BLaER1 treated with 17β-estradiol and CSF1 and Interleukin-3, amounts not matched to agents 10 nM and 100 nM (cell line): ENCODE data around the gene INPP5A.

Experiments used
- H3K27ac ChIP-seq, 11 experiments: shearing (Covaris generic); formaldehyde crosslinking; 2 replicates each; pipeline ENCODE4 v1.8.1; 2022
- H3K27me3 ChIP-seq, 11 experiments: shearing (Covaris generic); formaldehyde crosslinking; 2 replicates each; pipeline ENCODE4 v1.8.1; 2022
- H3K36me3 ChIP-seq, 11 experiments: shearing (Covaris generic); formaldehyde crosslinking; 2 replicates each; pipeline ENCODE4 v1.8.1; 2022
- H3K4me1 ChIP-seq, 10 experiments: shearing (Covaris generic); formaldehyde crosslinking; 2 replicates each; pipeline ENCODE4 v1.8.1; 2022
- H3K4me2 ChIP-seq, 11 experiments: shearing (Covaris generic); formaldehyde crosslinking; 2 replicates each; pipeline ENCODE4 v1.8.1; 2022
- H3K4me3 ChIP-seq, 10 experiments: shearing (Covaris generic); formaldehyde crosslinking; 2 replicates each; pipeline ENCODE4 v1.8.1; 2022
- H3K9ac ChIP-seq, 11 experiments: shearing (Covaris generic); formaldehyde crosslinking; 2 replicates each; pipeline ENCODE4 v1.8.1; 2022
- H3K9me3 ChIP-seq, 11 experiments: shearing (Covaris generic); formaldehyde crosslinking; replicated peaks in 1 of 11; 2 replicates each; pipeline ENCODE4 v1.8.1; 2022
- H4K20me1 ChIP-seq, 11 experiments: shearing (Covaris generic); formaldehyde crosslinking; 2 replicates each; pipeline ENCODE4 v1.8.1; 2022
- Cebpa-rat ChIP-seq, 11 experiments: shearing (Covaris generic); IDR thresholded peaks; 2 replicates each; pipeline ENCODE4 v1.8.1; 2022

Gene INPP5A

GRCh38 chr10:132733926-132734325, 196.3 kb downstream of the INPP5A start:
- peaks cover 0 to 99% (median 91%) of the 10 kb centered on the region in 11 experiments; a peak in 20 of 22 replicates for H4K20me1 ChIP-seq
- peak overlapping the region in 9 of 11 experiments; percentile 67 to 97 (median 84); a peak in 19 of 22 replicates for H3K4me2 ChIP-seq
- H3K4me3 ChIP-seq = no peak overlapping the region
- peaks cover 16 to 100% (median 91%) of the 10 kb centered on the region in 10 experiments for H3K4me1 ChIP-seq
- no peak for TF ChIP-seq Cebpa-rat (IDR thresholded peaks at IDR 0.05)
- H3K9ac ChIP-seq = 0 out of 22 replicates have a peak overlapping the region, but pooled peaks of 1 of the 11 experiments have one; percentile 60
- H3K27ac ChIP-seq = no peak overlapping the region
- peaks cover 0 to 29% (median 5%) of the 10 kb centered on the region in 11 experiments; a peak in 11 of 22 replicates for H3K27me3 ChIP-seq
- H3K9me3 ChIP-seq = no peaks in the 10 kb centered on the region
- H3K36me3 ChIP-seq = peaks cover 0 to 59% (median 0%) of the 10 kb centered on the region in 11 experiments; a peak in 9 of 22 replicates

GRCh38 chr10:132735341-132735775, 197.8 kb downstream of the INPP5A start:
- peaks cover 16 to 100% (median 92%) of the 10 kb centered on the region in 10 experiments for H3K4me1 ChIP-seq
- H4K20me1 ChIP-seq = peaks cover 0 to 99% (median 89%) of the 10 kb centered on the region in 11 experiments; a peak in 20 of 22 replicates
- peaks cover 0 to 29% (median 5%) of the 10 kb centered on the region in 11 experiments; a peak in 11 of 22 replicates for H3K27me3 ChIP-seq
- TF ChIP-seq Cebpa-rat (IDR thresholded peaks at IDR 0.05) = no peak
- peak overlapping the region in 1 of 10 experiments; percentile 15; a peak in 3 of 20 replicates for H3K4me3 ChIP-seq
- H3K4me2 ChIP-seq = peak overlapping the region; percentile 29 to 97 (median 83); a peak in 20 of 22 replicates
- peaks cover 0 to 58% (median 0%) of the 10 kb centered on the region in 11 experiments; a peak in 8 of 22 replicates for H3K36me3 ChIP-seq
- H3K9ac ChIP-seq = peak overlapping the region in 6 of 11 experiments; percentile 5 to 65 (median 50); a peak in 9 of 22 replicates
- H3K9me3 ChIP-seq = no peaks in the 10 kb centered on the region
- peak overlapping the region in 4 of 11 experiments; percentile 46 to 68 (median 60); a peak in 8 of 22 replicates for H3K27ac ChIP-seq

DNA sequence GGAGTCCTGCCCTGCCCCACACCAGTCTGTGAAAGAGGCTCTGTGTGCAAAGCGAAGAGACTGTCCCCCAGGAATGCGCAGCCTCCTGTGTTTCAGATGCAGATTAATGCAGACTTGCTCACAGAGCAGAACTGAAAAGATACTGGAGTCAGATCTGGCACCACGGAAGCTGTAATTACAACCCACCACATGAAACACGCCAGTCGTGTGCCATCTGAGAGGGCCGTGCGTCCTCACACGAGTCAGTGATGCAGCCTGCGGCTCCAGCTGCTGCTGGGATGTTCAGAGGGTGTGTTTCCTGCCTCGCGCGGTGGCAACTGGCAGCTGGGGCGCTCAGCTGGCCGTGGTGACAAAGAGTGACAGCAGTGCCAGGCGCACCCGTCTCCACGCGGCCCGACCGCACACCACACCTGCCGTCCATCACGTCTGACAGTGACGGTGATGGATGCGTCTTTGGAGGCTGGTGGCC, 198.4 kb downstream of the INPP5A start:
- peak overlapping the region in 4 of 11 experiments; percentile 46 to 68 (median 60); a peak in 7 of 22 replicates for H3K27ac ChIP-seq
- no peak for TF ChIP-seq Cebpa-rat (IDR thresholded peaks at IDR 0.05)
- peaks cover 16 to 99% (median 86%) of the 10 kb centered on the region in 10 experiments for H3K4me1 ChIP-seq

DNA sequence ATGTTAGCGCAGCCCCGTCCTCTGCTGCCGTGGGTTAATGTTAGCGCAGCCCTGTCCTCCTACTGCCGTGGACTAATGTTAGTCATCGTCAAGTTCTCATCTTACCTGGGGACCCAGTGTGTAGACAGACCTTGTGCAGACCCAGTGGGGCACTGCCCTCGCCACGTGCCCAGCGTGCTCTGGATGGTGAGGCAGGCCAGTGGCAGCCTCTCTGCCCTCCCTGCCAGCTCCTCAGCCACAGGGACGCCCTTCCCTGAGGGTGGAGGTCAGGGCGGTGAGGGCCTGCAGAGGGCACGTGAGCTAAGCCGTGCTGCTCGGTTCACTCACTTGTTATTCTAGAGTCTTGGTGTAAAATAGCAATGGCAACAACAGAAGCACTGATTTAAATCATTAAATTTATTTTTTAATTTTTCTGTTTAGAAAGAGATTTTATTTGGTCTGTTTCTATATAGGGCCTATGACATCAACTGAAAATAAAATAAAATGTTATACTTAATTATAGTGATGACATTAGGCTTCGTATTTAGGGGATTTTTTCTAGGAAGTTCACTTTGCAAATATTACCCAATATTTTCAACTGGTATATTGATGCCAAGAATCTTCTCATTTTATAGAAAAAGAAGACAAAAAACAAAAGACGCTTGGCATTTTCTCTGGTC, 199.9 kb downstream of the INPP5A start:
- TF ChIP-seq Cebpa-rat (IDR thresholded peaks at IDR 0.05) = no peak
- no peaks in the 10 kb centered on the region for H3K9me3 ChIP-seq
- H3K27ac ChIP-seq = no peak overlapping the region
- H3K4me2 ChIP-seq = peak overlapping the region in 8 of 11 experiments; percentile 70 to 97 (median 89); a peak in 11 of 22 replicates
- H3K4me1 ChIP-seq = peaks cover 16 to 84% (median 73%) of the 10 kb centered on the region in 10 experiments
- H4K20me1 ChIP-seq = peaks cover 0 to 99% (median 78%) of the 10 kb centered on the region in 11 experiments; a peak in 20 of 22 replicates
- H3K36me3 ChIP-seq = peaks cover 0 to 59% (median 6%) of the 10 kb centered on the region in 11 experiments; a peak in 11 of 22 replicates
- no peak overlapping the region for H3K4me3 ChIP-seq
- H3K27me3 ChIP-seq = peaks cover 0 to 27% (median 0%) of the 10 kb centered on the region in 11 experiments; a peak in 8 of 22 replicates
- no peak overlapping the region for H3K9ac ChIP-seq

More for the DNA sequence above, 198.4 kb downstream of the INPP5A start:
- Histone ChIP-seq H3K4me3 (peak overlapping the region in 1 of 10 experiments; percentile 15; a peak in 2 of 20 replicates), H3K36me3 (peaks cover 0 to 56% (median 0%) of the 10 kb centered on the region in 11 experiments; a peak in 11 of 22 replicates), H3K9me3 (no peaks in the 10 kb centered on the region), H3K27me3 (peaks cover 0 to 29% (median 5%) of the 10 kb centered on the region in 11 experiments; a peak in 11 of 22 replicates), H3K9ac (peak overlapping the region in 6 of 11 experiments; percentile 5 to 65 (median 50); a peak in 8 of 22 replicates), H4K20me1 (peaks cover 0 to 99% (median 84%) of the 10 kb centered on the region in 11 experiments; a peak in 20 of 22 replicates), H3K4me2 (peak overlapping the region; percentile 29 to 97 (median 83); a peak in 20 of 22 replicates)

DNA sequence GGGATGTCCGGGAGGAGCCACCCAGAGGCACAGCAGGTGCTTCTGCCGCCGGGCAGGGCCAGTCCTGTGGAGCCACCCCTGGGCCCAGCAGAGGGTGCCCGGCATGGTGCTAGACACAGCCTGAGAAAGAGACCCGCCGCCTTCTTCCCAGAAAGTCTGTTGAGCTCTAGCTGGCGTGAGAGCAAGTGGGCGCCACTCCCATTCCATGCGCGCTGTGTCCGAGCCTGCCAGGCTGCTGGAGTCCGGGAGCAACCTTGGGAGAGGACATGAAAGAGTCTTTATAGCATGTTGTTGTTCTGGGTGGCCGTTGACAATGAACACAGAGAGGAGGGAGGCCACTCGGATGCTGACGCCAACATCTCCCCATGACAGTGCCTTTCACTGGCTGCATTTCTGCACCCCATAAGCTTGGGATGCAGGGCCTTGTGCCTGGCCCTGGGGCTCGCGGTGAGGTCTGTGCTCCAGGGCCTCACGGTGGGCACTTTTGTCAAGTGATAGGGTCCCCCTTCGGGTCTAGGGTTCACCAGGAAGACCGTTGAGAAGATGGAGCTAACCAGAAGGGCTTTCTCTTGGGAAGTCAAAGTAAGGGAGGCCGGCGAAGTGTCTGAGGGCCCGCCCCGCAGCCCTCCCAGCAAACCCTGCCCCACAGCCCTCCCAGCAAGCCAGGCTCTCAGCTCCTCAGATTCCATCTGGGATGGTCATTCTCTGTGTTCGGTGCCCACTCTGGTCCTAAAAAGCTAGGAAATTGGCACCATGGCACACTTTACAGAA, 201.1 kb downstream of the INPP5A start:
- H3K9ac ChIP-seq = 0 out of 22 replicates have a peak overlapping the region, but pooled peaks of 1 of the 11 experiments have one; percentile 29
- peaks cover 16 to 76% (median 63%) of the 10 kb centered on the region in 10 experiments for H3K4me1 ChIP-seq
- peak overlapping the region in 8 of 11 experiments; percentile 24 to 80 (median 66); a peak in 15 of 22 replicates for H3K4me2 ChIP-seq
- no peaks in the 10 kb centered on the region for H3K9me3 ChIP-seq
- H3K27ac ChIP-seq = no peak overlapping the region
- H3K36me3 ChIP-seq = peaks cover 0 to 61% (median 7%) of the 10 kb centered on the region in 11 experiments; a peak in 11 of 22 replicates
- H4K20me1 ChIP-seq = peaks cover 0 to 99% (median 72%) of the 10 kb centered on the region in 11 experiments; a peak in 20 of 22 replicates
- peaks cover 0 to 27% (median 0%) of the 10 kb centered on the region in 11 experiments; a peak in 6 of 22 replicates for H3K27me3 ChIP-seq
- no peak for TF ChIP-seq Cebpa-rat (IDR thresholded peaks at IDR 0.05)
- H3K4me3 ChIP-seq = no peak overlapping the region; a peak in 1 of 20 replicates

DNA sequence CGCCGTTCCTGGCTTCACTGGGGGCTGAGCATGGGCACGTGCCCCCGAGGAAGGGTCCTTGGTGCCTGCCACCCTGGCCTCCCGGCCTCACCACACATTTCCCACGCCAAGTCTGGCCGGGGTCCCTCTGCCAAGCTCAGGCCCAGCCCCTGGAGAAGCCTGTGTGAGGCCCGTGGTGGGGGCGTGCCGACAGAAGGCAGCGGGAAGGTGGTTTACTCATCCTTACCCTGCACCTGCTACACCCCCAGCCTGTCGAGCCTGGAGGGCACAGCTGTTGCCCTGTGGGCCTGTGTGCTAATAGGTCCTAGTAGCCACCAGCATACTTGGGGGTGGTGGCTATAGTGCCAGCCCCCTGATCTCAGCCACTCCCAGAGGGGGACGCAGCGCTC, 201.6 kb downstream of the INPP5A start:
- Histone ChIP-seq H3K4me3 (no peak overlapping the region; a peak in 1 of 20 replicates), H3K4me1 (peaks cover 16 to 76% (median 58%) of the 10 kb centered on the region in 10 experiments), H3K36me3 (peaks cover 0 to 61% (median 7%) of the 10 kb centered on the region in 11 experiments; a peak in 11 of 22 replicates), H3K9me3 (no peaks in the 10 kb centered on the region), H4K20me1 (peaks cover 0 to 99% (median 72%) of the 10 kb centered on the region in 11 experiments; a peak in 20 of 22 replicates), H3K4me2 (peak overlapping the region in 8 of 11 experiments; percentile 24 to 80 (median 66); a peak in 14 of 22 replicates), H3K27ac (no peak overlapping the region), H3K9ac (0 out of 22 replicates have a peak overlapping the region, but pooled peaks of 1 of the 11 experiments have one; percentile 29), H3K27me3 (peaks cover 0 to 27% (median 0%) of the 10 kb centered on the region in 11 experiments; a peak in 6 of 22 replicates)
- TF ChIP-seq Cebpa-rat (IDR thresholded peaks at IDR 0.05) = no peak

DNA sequence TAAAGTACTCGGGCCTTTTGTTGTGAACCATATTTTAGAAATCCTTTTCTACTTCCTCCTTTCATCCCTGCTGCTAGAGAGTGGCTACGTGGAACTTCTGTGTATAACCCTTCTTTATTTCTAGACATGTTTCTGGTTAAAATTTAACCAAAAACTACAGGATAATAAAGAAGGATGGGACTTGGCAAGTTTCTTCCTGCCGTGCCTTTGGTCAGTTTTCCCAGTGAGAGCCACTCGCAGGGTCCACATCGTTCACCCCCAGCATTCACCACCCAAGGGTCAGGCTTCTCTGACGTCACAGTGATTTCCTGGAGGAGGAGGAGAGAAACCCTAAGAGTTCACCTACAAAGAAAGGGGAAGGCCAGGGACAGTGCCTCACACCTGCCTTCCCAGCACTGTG, 203.0 kb downstream of the INPP5A start:
- no peaks in the 10 kb centered on the region for H3K9me3 ChIP-seq

More for the DNA sequence above, 203.0 kb downstream of the INPP5A start:
- H4K20me1 ChIP-seq = peaks cover 0 to 99% (median 64%) of the 10 kb centered on the region in 11 experiments; a peak in 20 of 22 replicates
- no peak overlapping the region for H3K9ac ChIP-seq
- no peak overlapping the region for H3K27ac ChIP-seq
- H3K36me3 ChIP-seq = peaks cover 0 to 68% (median 7%) of the 10 kb centered on the region in 11 experiments; a peak in 11 of 22 replicates
- peaks cover 2 to 64% (median 44%) of the 10 kb centered on the region in 10 experiments; a peak in 19 of 20 replicates for H3K4me1 ChIP-seq
- TF ChIP-seq Cebpa-rat (IDR thresholded peaks at IDR 0.05) = no peak
- H3K4me2 ChIP-seq = no peak overlapping the region; a peak in 3 of 22 replicates
- H3K27me3 ChIP-seq = peaks cover 0 to 13% (median 0%) of the 10 kb centered on the region in 11 experiments; a peak in 6 of 22 replicates
- H3K4me3 ChIP-seq = no peak overlapping the region
